Right atrium auricular region (tissue), 2 donors: ENCODE data around the gene OR12D2. TPM values are rescaled to one million over a fixed set of nuclear protein-coding genes. Genes with fewer than 3 reads are reported as not detected.

Experiments used
- DNase-seq: peaks from one replicate; pipeline ENCODE4 v3.0.0-alpha.2; 2019; ENCODE audit warnings: low spot score
- H3K27ac ChIP-seq, 2 donors: fragments of 200-600 bp; sonication (generic); 1 replicate in 1 of 2; 2 replicates in 1 of 2; pipeline ENCODE4 v1.5.1; 2016 to 2019
- H3K27me3 ChIP-seq, 2 donors: fragments of 200-600 bp; sonication (generic); one replicate each; pipeline versions ENCODE4 v1.5.1 to v1.6.0; 2017 to 2019
- H3K36me3 ChIP-seq: fragments of 200-600 bp; sonication (generic); one replicate; pipeline ENCODE4 v1.5.1; 2016
- H3K4me1 ChIP-seq, 2 donors: fragments of 200-600 bp; sonication (generic); one replicate each; pipeline versions ENCODE4 v1.5.1 to v1.6.0; 2017 to 2019
- H3K4me3 ChIP-seq, 2 donors: fragments of 200-600 bp; sonication (generic); 1 replicate in 1 of 2; 2 replicates in 1 of 2; pipeline ENCODE4 v1.5.1; 2017 to 2019; ENCODE audit warnings: mild to moderate bottlenecking in 1 of 2, moderate library complexity in 1 of 2
- H3K9me3 ChIP-seq, 2 donors: fragments of 200-600 bp; sonication (generic); one replicate each; pipeline ENCODE4 v1.5.1; 2019
- total RNA-seq, 2 donors: library from RNA; depleted of rRNA; stranded (reverse); fragments of >200 nt; gene quantifications; one replicate each; pipeline ENCODE4 v1.1.0, GENCODE V29; 2016
- TF ChIP-seq, protein P1 (sequence below), 2 donors: fragments of 200-600 bp; sonication (generic); IDR thresholded peaks; one replicate each; pipeline ENCODE4 v1.5.1; 2019; ENCODE audit warnings: antibody characterized with exemption in 2 of 2

The OR12D2 gene
- total RNA-seq, 2 donors from 2014 or later, result not detected

DNA sequence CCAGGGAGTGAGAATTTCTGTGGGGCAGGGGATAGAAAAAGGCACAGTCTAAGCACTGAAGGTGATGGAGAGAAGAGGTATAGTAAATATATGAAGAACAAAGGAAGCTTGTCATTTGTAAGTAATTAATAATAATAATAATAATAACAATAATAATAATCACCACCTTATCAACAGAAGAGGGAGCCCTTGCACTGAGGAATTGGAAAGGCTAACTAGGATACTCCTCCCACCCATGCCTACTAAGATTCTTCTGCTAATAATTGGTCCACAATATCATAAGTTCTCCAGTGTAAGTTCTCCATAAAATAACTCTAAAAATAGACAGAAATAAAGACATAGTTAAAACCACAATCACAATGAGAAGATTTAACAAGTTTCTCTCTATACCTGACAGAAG is 19.4 kb upstream of the OR12D2 start:
- Histone ChIP-seq H3K9me3 (peaks cover 0 to 3% of the 10 kb centered on the region in 2 donors), H3K36me3 (no peaks in the 10 kb centered on the region), H3K27me3 (no peaks in the 10 kb centered on the region), H3K4me1 (no peaks in the 10 kb centered on the region), H3K27ac (no peak overlapping the region), H3K4me3 (no peak overlapping the region)
- TF ChIP-seq, protein P1, sequence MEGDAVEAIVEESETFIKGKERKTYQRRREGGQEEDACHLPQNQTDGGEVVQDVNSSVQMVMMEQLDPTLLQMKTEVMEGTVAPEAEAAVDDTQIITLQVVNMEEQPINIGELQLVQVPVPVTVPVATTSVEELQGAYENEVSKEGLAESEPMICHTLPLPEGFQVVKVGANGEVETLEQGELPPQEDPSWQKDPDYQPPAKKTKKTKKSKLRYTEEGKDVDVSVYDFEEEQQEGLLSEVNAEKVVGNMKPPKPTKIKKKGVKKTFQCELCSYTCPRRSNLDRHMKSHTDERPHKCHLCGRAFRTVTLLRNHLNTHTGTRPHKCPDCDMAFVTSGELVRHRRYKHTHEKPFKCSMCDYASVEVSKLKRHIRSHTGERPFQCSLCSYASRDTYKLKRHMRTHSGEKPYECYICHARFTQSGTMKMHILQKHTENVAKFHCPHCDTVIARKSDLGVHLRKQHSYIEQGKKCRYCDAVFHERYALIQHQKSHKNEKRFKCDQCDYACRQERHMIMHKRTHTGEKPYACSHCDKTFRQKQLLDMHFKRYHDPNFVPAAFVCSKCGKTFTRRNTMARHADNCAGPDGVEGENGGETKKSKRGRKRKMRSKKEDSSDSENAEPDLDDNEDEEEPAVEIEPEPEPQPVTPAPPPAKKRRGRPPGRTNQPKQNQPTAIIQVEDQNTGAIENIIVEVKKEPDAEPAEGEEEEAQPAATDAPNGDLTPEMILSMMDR (IDR thresholded peaks at IDR 0.05), result no peak
- DNase-seq, result no peak

DNA sequence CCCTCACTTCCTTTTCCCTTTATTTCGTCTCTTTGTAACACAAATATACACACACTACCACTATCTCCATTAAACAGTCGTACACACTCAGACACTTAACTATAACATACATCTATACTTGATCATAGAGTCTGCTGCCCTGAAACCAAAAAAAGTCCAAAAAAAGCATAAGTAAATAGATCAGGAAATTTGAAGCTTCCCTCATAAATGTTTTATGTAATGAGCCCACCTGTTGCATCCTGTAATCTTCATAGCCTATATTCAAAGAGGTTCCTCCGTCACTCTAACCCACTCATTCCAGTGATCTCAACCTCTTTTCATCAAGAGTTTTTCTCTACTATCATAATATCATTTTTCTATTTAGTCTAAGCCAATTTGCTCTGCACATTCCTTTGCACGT is 6.9 kb upstream of the OR12D2 start:
- Histone ChIP-seq H3K27ac (no peak overlapping the region), H3K4me1 (no peaks in the 10 kb centered on the region), H3K27me3 (no peaks in the 10 kb centered on the region), H3K9me3 (no peaks in the 10 kb centered on the region), H3K4me3 (no peak overlapping the region), H3K36me3 (no peaks in the 10 kb centered on the region)
- DNase-seq, result no peak
- TF ChIP-seq, protein P1 (IDR thresholded peaks at IDR 0.05), result no peak

DNA sequence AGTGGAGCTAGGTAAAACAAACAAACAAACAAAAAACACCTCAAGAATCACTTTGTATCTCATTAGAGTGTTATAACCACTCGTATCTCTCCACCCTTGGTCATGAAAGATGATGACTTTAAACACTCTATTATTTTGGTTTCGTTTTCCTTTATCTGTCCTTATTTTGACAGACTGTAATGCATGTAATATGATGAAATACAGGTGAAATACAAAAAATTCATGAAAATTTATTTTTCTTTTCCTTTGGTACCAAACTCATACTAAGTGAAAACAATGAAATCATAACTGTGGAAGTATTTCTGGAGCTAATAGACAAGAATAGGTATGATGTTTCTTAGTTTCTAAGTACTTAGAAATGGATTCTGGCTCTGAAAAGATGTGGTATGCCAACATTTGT is 4.1 kb downstream of the OR12D2 start:
- no peak for DNase-seq
- TF ChIP-seq, protein P1 (IDR thresholded peaks at IDR 0.05), result no peak
- H3K27me3 ChIP-seq, result no peaks in the 10 kb centered on the region
- H3K4me1 ChIP-seq, result no peaks in the 10 kb centered on the region
- no peaks in the 10 kb centered on the region for H3K9me3 ChIP-seq
- H3K27ac ChIP-seq, result no peak overlapping the region
- H3K36me3 ChIP-seq, result no peaks in the 10 kb centered on the region
- no peak overlapping the region for H3K4me3 ChIP-seq

DNA sequence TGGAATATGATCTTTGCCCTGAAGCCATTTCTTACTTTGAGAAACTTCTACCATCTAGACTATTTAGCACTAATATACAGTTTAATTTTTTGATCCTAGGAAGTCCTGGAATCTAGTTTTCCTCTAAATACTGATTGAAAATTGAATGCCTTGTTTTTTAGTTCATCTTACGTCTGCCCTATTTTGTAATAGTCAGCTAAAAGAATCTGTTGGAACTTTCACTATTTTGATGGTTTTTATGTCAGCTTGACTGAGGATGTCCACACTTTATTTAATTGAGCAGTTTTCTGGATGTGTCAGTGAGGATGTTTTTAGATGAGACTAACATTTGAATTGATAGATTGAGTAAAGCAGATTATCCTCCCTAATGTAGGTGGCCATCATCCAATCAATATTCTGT is 8.4 kb downstream of the OR12D2 start:
- H3K36me3 ChIP-seq, result no peaks in the 10 kb centered on the region
- H3K4me3 ChIP-seq, result no peak overlapping the region
- no peaks in the 10 kb centered on the region for H3K4me1 ChIP-seq
- H3K27me3 ChIP-seq, result no peaks in the 10 kb centered on the region
- no peak for DNase-seq
- TF ChIP-seq, protein P1 (IDR thresholded peaks at IDR 0.05), result no peak
- no peak overlapping the region for H3K27ac ChIP-seq
- no peaks in the 10 kb centered on the region for H3K9me3 ChIP-seq

DNA sequence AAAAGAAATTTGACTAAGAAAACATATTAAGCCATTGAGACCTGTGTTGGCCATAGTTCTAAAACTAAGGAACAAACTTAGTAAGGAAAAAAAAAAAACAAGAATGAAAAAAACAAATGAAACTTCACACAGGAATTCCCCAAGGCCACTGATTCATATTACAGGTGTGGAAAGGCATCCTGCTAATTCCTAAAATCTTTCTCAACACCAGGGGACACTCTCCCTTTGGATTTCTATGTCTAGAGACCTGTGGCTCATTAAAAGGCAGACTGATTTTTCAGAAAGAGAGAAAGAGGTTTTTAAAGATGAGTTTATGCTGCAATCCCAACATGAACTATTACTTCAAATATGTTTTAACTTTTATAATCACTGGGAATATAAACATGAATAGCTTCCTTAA is 19.2 kb downstream of the OR12D2 start, which contains the start of gene OR12D1:
Gene OR12D1 (plus strand): TSS at position 341 of the 400 bp plus-strand sequence.
- H3K27ac ChIP-seq, result no peak within 1 kb of the TSS
- H3K27me3 ChIP-seq, result no peaks in the 10 kb centered on the region
- TF ChIP-seq, protein P1 (IDR thresholded peaks at IDR 0.05), result no peak
- no peaks in the 10 kb centered on the region for H3K4me1 ChIP-seq
- H3K36me3 ChIP-seq, result no peaks in the 10 kb centered on the region
- peaks cover 0 to 15% of the 10 kb centered on the region in 2 donors for H3K9me3 ChIP-seq
- no peak within 1 kb of the TSS for H3K4me3 ChIP-seq
- DNase-seq, result no peak

DNA sequence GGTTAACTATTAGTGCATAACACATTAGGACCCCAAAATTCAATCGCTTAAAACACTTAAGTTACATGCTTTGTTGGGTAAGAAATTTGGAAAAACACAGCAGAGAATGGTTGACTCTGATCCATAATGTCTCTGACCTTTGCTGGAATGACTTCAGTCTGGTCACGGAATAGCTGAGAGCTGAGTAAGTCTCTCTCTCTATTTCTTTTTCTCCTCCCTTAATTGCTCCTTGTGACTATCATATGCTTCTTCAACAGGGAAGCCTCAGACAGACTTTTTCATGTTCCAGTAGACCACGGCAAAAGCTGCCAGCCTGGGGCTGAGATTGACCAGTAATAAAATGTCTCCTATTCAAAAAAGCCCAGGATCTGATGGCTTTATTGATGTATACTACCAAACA is 24.1 kb downstream of the OR12D2 start:
- Histone ChIP-seq H3K4me3 (no peak overlapping the region), H3K36me3 (no peaks in the 10 kb centered on the region), H3K9me3 (peaks cover 0 to 13% of the 10 kb centered on the region in 2 donors), H3K4me1 (no peaks in the 10 kb centered on the region), H3K27me3 (no peaks in the 10 kb centered on the region), H3K27ac (no peak overlapping the region)
- TF ChIP-seq, protein P1 (IDR thresholded peaks at IDR 0.05), result no peak
- no peak for DNase-seq
